Stimulated activated CD8-positive, alpha-beta memory T cell treated with anti-CD3 and anti-CD28 coated beads, Interleukin-7, amount 100 ng/mL, for 48 hours (primary cell): Measurements from ENCODE around the gene TCP1.
"Not testable (repeated sequence)": the region's sequence is repeated elsewhere in the genome, so short reads cannot be mapped to it uniquely, and the experiment has no call there.

Experiments
- DNase-seq, 2 donors: peaks; one replicate each; pipeline ENCODE4 v3.0.0-alpha.2; 2020; ENCODE audit warnings: low read depth in 1 of 2; ENCODE audit errors: extremely low read depth in 1 of 2

TCP1 gene

GRCh38 chr6:159778131-159778530, 11.3 kb downstream of the TCP1 start:
- no peak for DNase-seq

- DNase-seq = no peak
Measured at GRCh38 chr6:159777240-159777904, 12.0 kb downstream of the TCP1 start.

GRCh38 chr6:159772196-159772595, 17.2 kb downstream of the TCP1 start:
- no peak for DNase-seq

- DNase-seq = no peak
Measured at GRCh38 chr6:159769470-159769869, 19.9 kb downstream of the TCP1 start.

GRCh38 chr6:159766906-159767305, 22.5 kb downstream of the TCP1 start:
- DNase-seq = no peak

- DNase-seq = peak in 1 of 2 donors; percentile 2
Measured at GRCh38 chr6:159762681-159763293, 26.6 kb downstream of the TCP1 start.

- DNase-seq = peak; percentile 77 to 94
Measured at GRCh38 chr6:159761873-159762680, 27.3 kb downstream of the TCP1 start, which contains the start of gene ACAT2. ACAT2 (plus strand) TSS chr6:159762045; CDS start chr6:159762088, 43 bp downstream.

- DNase-seq = peak in 1 of 2 donors; percentile 5
Measured at GRCh38 chr6:159761129-159761872, 28.1 kb downstream of the TCP1 start.

- DNase-seq = no peak
Measured at GRCh38 chr6:159760602-159761057, 28.8 kb downstream of the TCP1 start.

GRCh38 chr6:159759645-159760044, 29.8 kb downstream of the TCP1 start:
- DNase-seq = no peak

GRCh38 chr6:159758031-159759001, 31.1 kb downstream of the TCP1 start:
- no peak for DNase-seq

- DNase-seq = no peak
Measured at GRCh38 chr6:159756508-159756907, 32.9 kb downstream of the TCP1 start.

GRCh38 chr6:159754959-159755914, 34.2 kb downstream of the TCP1 start:
- DNase-seq = no peak

- DNase-seq = no peak
Measured at GRCh38 chr6:159754401-159754800, 35.0 kb downstream of the TCP1 start.

- no peak for DNase-seq
Measured at GRCh38 chr6:159753081-159753872, 36.1 kb downstream of the TCP1 start.

GRCh38 chr6:159751448-159751847, 38.0 kb downstream of the TCP1 start:
- DNase-seq = no peak

GRCh38 chr6:159748127-159748526, 41.3 kb downstream of the TCP1 start:
- DNase-seq = not testable (repeated sequence)

GRCh38 chr6:159746759-159747158, 42.6 kb downstream of the TCP1 start:
- DNase-seq = no peak
